ENCODE measurements around the gene DCHS2. TPM values are rescaled to one million over a fixed set of nuclear protein-coding genes. Genes with fewer than 3 reads are reported as not detected.

Gene DCHS2
- total RNA-seq, 4 donors from 2014 or later: 0.27 to 0.84 (median 0.38) TPM

DNA sequence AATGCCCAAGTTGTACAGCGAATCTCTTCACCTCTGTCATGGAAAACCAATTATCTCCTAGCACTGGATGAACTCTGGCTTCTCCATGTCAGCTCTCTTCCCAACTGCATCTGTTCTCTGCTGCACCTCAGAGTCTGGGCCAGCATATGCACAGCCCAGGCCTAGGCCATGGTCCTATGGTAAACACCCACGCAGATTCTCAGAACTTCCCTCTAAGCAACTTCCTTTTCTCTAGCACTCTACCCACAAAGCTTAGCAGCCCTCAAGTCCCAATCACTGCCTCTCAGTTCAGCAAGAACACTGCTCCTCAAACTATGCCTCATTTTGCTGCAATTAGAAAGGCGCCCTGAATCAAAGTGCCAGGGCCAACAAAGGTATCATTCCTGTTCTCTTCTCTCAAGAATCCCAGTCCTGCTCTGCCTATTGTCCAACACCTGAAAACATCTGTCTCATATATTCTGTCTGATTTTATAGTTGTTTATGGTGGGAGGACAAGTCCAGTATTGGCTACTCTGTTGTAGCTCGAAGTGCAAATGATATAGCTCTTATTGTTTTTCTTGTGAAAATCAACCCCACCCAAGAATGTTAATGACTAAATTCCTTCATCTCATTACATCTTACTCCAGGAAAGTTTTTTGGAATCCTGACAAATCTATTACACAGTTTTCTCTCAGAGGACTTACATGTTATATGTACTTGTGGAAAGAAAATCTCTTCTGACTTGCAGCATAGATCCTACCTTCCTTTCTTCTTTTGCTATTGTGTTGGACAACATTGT, 85.4 kb downstream of the DCHS2 start:
- intact Hi-C loops (cut with DNase I; ENCODE audit: low total_unique reads): no loop called here
- no peak overlapping the region for H3K4me3 ChIP-seq (ENCODE audit: low read depth, poor library complexity, severe bottlenecking)
- 75 to 77% methylated on average over 4 of the region's 4 CpGs for WGBS, 2 donors
- no peak for DNase-seq (ENCODE audit: low spot score in 2 of 2)
- TF ChIP-seq, protein P1, sequence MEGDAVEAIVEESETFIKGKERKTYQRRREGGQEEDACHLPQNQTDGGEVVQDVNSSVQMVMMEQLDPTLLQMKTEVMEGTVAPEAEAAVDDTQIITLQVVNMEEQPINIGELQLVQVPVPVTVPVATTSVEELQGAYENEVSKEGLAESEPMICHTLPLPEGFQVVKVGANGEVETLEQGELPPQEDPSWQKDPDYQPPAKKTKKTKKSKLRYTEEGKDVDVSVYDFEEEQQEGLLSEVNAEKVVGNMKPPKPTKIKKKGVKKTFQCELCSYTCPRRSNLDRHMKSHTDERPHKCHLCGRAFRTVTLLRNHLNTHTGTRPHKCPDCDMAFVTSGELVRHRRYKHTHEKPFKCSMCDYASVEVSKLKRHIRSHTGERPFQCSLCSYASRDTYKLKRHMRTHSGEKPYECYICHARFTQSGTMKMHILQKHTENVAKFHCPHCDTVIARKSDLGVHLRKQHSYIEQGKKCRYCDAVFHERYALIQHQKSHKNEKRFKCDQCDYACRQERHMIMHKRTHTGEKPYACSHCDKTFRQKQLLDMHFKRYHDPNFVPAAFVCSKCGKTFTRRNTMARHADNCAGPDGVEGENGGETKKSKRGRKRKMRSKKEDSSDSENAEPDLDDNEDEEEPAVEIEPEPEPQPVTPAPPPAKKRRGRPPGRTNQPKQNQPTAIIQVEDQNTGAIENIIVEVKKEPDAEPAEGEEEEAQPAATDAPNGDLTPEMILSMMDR (IDR thresholded peaks at IDR 0.05): no peak
- no peak for TF ChIP-seq POLR2A (IDR thresholded peaks at IDR 0.05)

- no peak for DNase-seq (ENCODE audit: low spot score in 2 of 2)
- no peak overlapping the region for H3K4me3 ChIP-seq (ENCODE audit: low read depth, poor library complexity, severe bottlenecking)
- TF ChIP-seq, protein P1 (IDR thresholded peaks at IDR 0.05): no peak
- TF ChIP-seq POLR2A (IDR thresholded peaks at IDR 0.05): no peak
- 59 to 61% methylated on average over 10 of the region's 10 CpGs for WGBS, 2 donors
- intact Hi-C loops (cut with DNase I; ENCODE audit: low total_unique reads): no loop called here
Observed at GRCh38 chr4:154399259-154399974, 92.2 kb downstream of the DCHS2 start.

DNA sequence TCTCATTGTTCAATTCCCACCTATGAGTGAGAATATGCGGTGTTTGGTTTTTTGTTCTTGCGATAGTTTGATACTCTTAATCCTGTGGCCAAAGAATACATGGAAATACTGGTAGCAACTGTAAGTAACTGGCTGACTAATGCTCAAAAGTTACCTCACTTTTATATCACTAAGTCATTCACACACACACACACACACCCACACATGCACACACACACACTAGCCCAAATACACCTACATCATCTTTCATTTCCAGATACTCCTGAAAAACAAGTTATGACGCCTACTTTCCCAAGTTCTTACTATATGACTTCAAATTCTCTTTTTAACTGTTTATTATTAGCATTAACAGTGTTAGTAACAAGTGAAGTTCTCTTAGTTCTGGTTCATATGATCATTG, 101.3 kb downstream of the DCHS2 start:
- intact Hi-C loops (cut with DNase I; ENCODE audit: low total_unique reads): no loop called here
- TF ChIP-seq, protein P1 (IDR thresholded peaks at IDR 0.05): no peak
- TF ChIP-seq POLR2A (IDR thresholded peaks at IDR 0.05): no peak
- no peak overlapping the region for H3K4me3 ChIP-seq (ENCODE audit: low read depth, poor library complexity, severe bottlenecking)
- DNase-seq (ENCODE audit: low spot score in 2 of 2): no peak
- 81 to 83% methylated on average over 3 of the region's 3 CpGs for WGBS, 2 donors

DNA sequence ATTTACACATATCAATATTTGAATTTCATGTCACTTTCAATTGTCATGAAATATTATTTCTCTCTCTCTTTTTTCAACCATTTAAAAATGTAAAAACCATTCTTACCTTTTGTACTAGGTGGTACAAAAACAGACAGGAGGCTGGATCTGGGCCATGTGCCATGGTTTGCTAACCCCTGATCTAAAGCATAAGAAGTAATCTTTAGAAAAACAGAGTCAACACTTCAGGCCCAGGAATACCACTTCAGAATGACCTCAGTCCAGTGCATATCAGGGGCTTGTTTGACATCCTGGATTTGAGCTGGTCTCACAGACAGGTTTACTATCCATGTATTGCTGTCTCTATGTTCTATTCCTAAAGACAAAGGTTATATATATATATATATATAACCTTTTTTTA, 102.5 kb downstream of the DCHS2 start:
- H3K4me3 ChIP-seq (ENCODE audit: low read depth, poor library complexity, severe bottlenecking): no peak overlapping the region
- TF ChIP-seq, protein P1 (IDR thresholded peaks at IDR 0.05): no peak
- no peak for TF ChIP-seq POLR2A (IDR thresholded peaks at IDR 0.05)
- DNase-seq (ENCODE audit: low spot score in 2 of 2): no peak
- intact Hi-C loops (cut with DNase I; ENCODE audit: low total_unique reads): no loop called here

- intact Hi-C loops (cut with DNase I; ENCODE audit: low total_unique reads): no loop called here
- 77 to 82% methylated on average over 4 of the region's 4 CpGs for WGBS, 2 donors
- DNase-seq (ENCODE audit: low spot score in 2 of 2): no peak
- no peak for TF ChIP-seq POLR2A (IDR thresholded peaks at IDR 0.05)
- TF ChIP-seq, protein P1 (IDR thresholded peaks at IDR 0.05): no peak
- no peak overlapping the region for H3K4me3 ChIP-seq (ENCODE audit: low read depth, poor library complexity, severe bottlenecking)
Observed at GRCh38 chr4:154384012-154384411, 107.6 kb downstream of the DCHS2 start.
